WERI-Rb-1 (cell line): Measurements from ENCODE around the gene COL5A3.

Experiments
- DNase-seq: peaks from one replicate; pipeline ENCODE4 v3.0.0-alpha.2; 2020
- H3K27ac ChIP-seq: fragments of 250-450 bp; sonication (Bioruptor Pico); 2 replicates; pipeline ENCODE4 v1.5.1; 2020; ENCODE audit warnings: mild to moderate bottlenecking, moderate library complexity
- H3K27me3 ChIP-seq: fragments of 250-450 bp; sonication (Bioruptor Pico); 2 replicates; pipeline ENCODE4 v1.5.1; 2021; ENCODE audit warnings: mild to moderate bottlenecking, low read depth, moderate library complexity; ENCODE audit not compliant: insufficient read depth, severe bottlenecking
- H3K36me3 ChIP-seq: fragments of 250-450 bp; sonication (Bioruptor Pico); 2 replicates; pipeline ENCODE4 v1.5.1; 2020; ENCODE audit warnings: mild to moderate bottlenecking, moderate library complexity
- H3K4me3 ChIP-seq: 2 replicates; pipeline ENCODE4 v1.5.1; 2011; ENCODE audit warnings: low read depth, mild to moderate bottlenecking, control low read depth, low read length
- H3K9me3 ChIP-seq: fragments of 250-450 bp; sonication (Bioruptor Pico); 2 replicates; pipeline ENCODE4 v1.5.1; 2021; ENCODE audit warnings: mild to moderate bottlenecking, moderate library complexity; ENCODE audit not compliant: severe bottlenecking
- CTCF ChIP-seq: IDR thresholded peaks from 2 replicates; pipeline ENCODE4 v1.5.1; 2011; ENCODE audit warnings: low read depth, mild to moderate bottlenecking, control low read depth, inconsistent platforms, low read length

COL5A3 gene

GRCh38 chr19:10019246-10019645, 8.9 kb upstream of the COL5A3 start:
- H3K27me3 ChIP-seq, result no peaks in the 10 kb centered on the region
- TF ChIP-seq CTCF, result no peak
- H3K4me3 ChIP-seq, result no peak overlapping the region
- no peaks in the 10 kb centered on the region for H3K36me3 ChIP-seq
- no peaks in the 10 kb centered on the region for H3K9me3 ChIP-seq
- H3K27ac ChIP-seq, result no peak overlapping the region
- DNase-seq, result no peak

- Histone ChIP-seq H3K9me3 (no peaks in the 10 kb centered on the region), H3K36me3 (no peaks in the 10 kb centered on the region), H3K27me3 (no peaks in the 10 kb centered on the region), H3K4me3 (no peak overlapping the region), H3K27ac (no peak overlapping the region)
- no peak for TF ChIP-seq CTCF
- DNase-seq, result no peak
These were observed 8.5 kb upstream of the COL5A3 start for GRCh38 chr19:10018786-10019185.

- Histone ChIP-seq H3K36me3 (no peaks in the 10 kb centered on the region), H3K4me3 (no peak overlapping the region), H3K27me3 (no peaks in the 10 kb centered on the region), H3K9me3 (no peaks in the 10 kb centered on the region), H3K27ac (no peak overlapping the region)
- no peak for DNase-seq
- no peak for TF ChIP-seq CTCF
These were observed 8.0 kb upstream of the COL5A3 start for GRCh38 chr19:10018263-10018662.

GRCh38 chr19:10013834-10014618, 3.7 kb upstream of the COL5A3 start:
- Histone ChIP-seq H3K4me3 (no peak overlapping the region), H3K27ac (no peak overlapping the region), H3K9me3 (no peaks in the 10 kb centered on the region), H3K27me3 (peaks cover 34% of the 10 kb centered on the region), H3K36me3 (no peaks in the 10 kb centered on the region)
- DNase-seq, result peak; percentile 55
- TF ChIP-seq CTCF, result no peak

- no peak for TF ChIP-seq CTCF
- peak; percentile 13 for DNase-seq
- peaks cover 41% of the 10 kb centered on the region for H3K27me3 ChIP-seq
- H3K9me3 ChIP-seq, result no peaks in the 10 kb centered on the region
- no peak within 1 kb of the TSS for H3K4me3 ChIP-seq
- H3K27ac ChIP-seq, result no peak within 1 kb of the TSS
- H3K36me3 ChIP-seq, result no peaks in the 10 kb centered on the region
These were observed 3.0 kb upstream of the COL5A3 start, which contains the start of gene RDH8 for GRCh38 chr19:10013316-10013715. Gene RDH8, plus strand, starts transcription at chr19:10013483. Its CDS starts 15 bp downstream, at chr19:10013498.

GRCh38 chr19:10011974-10012373, 1.7 kb upstream of the COL5A3 start:
- Histone ChIP-seq H3K4me3 (no peak overlapping the region), H3K27me3 (peaks cover 55% of the 10 kb centered on the region), H3K36me3 (no peaks in the 10 kb centered on the region), H3K27ac (no peak overlapping the region), H3K9me3 (no peaks in the 10 kb centered on the region)
- no peak for TF ChIP-seq CTCF
- no peak for DNase-seq
